Measurements from ENCODE around the gene CCDC171.

The CCDC171 gene

DNA sequence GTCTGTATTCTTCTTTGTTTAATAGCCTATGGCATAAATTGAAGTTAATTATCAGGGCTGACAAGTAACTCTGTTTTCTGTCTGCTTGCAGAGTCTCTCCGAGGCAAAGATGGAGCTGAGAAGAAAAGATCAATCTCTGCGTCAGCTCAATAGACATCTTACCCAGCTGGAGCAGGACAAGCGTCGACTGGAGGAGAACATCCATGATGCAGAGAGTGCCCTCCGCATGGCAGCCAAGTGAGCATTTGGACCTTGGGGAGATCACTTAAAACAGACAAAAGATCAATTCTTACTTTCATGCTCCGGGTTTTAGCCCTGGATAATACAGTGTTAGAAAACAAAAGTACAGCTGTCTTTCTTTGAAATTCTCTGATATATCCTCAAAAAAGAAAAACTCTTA is 293.8 kb downstream of the CCDC171 start:
- Histone ChIP-seq H3K79me2 (ENCODE audit: control insufficient read depth, insufficient read depth, low read length, poor library complexity) (no peaks in the 10 kb centered on the region), H3K9ac (ENCODE audit: low read length) (no peak overlapping the region), H3K27me3 (ENCODE audit: insufficient read depth, low read length) (no peaks in the 10 kb centered on the region), H2AK5ac (ENCODE audit: low read length) (no peak overlapping the region), H3K4me2 (ENCODE audit: low read length) (no peak overlapping the region), H3K14ac (ENCODE audit: low read length) (no peak overlapping the region), H4K12ac (ENCODE audit: low read depth, low read length) (no peak overlapping the region), H2BK12ac (ENCODE audit: low read length) (no peak overlapping the region), H3K18ac (ENCODE audit: low read length) (no peak overlapping the region), H2BK5ac (ENCODE audit: low read depth, low read length, poor library complexity) (no peak overlapping the region), H3K27ac (ENCODE audit: low read depth, low read length) (no peak overlapping the region), H3K79me1 (ENCODE audit: low read length) (no peaks in the 10 kb centered on the region), H3K4me1 (ENCODE audit: control insufficient read depth in 1 of 2, insufficient read depth in 2 of 2, low read length in 2 of 2) (no peaks in the 10 kb centered on the region), H3K23ac (ENCODE audit: low read length) (no peak overlapping the region), H3K4ac (ENCODE audit: low read depth, low read length) (no peak overlapping the region), H3K9me3 (ENCODE audit: insufficient read depth, low read depth, low read length) (no peaks in the 10 kb centered on the region), H3K4me3 (ENCODE audit: low read depth, low read length) (no peak overlapping the region), H4K91ac (ENCODE audit: low read depth, low read length) (no peak overlapping the region), H2BK120ac (ENCODE audit: insufficient read depth, low read length, poor library complexity) (no peak overlapping the region), H4K8ac (ENCODE audit: low read depth, low read length) (no peak overlapping the region), H2AFZ (ENCODE audit: insufficient read depth, low read length, poor library complexity) (no peak overlapping the region), H3K36me3 (ENCODE audit: control insufficient read depth in 1 of 2, insufficient read depth in 2 of 2, low read length in 2 of 2) (no peaks in the 10 kb centered on the region)
- no CpG with 5 or more reads among the region's 6 CpGs for WGBS (ENCODE audit: extremely low coverage, insufficient coverage, insufficient read length)
- no peak for DNase-seq

- Histone ChIP-seq H3K14ac (ENCODE audit: low read length) (no peak overlapping the region), H3K18ac (ENCODE audit: low read length) (no peak overlapping the region), H2BK5ac (ENCODE audit: low read depth, low read length, poor library complexity) (no peak overlapping the region), H2AK5ac (ENCODE audit: low read length) (no peak overlapping the region), H3K4me2 (ENCODE audit: low read length) (no peak overlapping the region), H2BK120ac (ENCODE audit: insufficient read depth, low read length, poor library complexity) (no peak overlapping the region), H3K4me1 (ENCODE audit: control insufficient read depth in 1 of 2, insufficient read depth in 2 of 2, low read length in 2 of 2) (no peaks in the 10 kb centered on the region), H2AFZ (ENCODE audit: insufficient read depth, low read length, poor library complexity) (no peak overlapping the region), H4K12ac (ENCODE audit: low read depth, low read length) (no peak overlapping the region), H3K9ac (ENCODE audit: low read length) (no peak overlapping the region), H3K79me1 (ENCODE audit: low read length) (no peaks in the 10 kb centered on the region), H3K36me3 (ENCODE audit: control insufficient read depth in 1 of 2, insufficient read depth in 2 of 2, low read length in 2 of 2) (no peaks in the 10 kb centered on the region), H2BK12ac (ENCODE audit: low read length) (no peak overlapping the region), H3K4me3 (ENCODE audit: low read depth, low read length) (no peak overlapping the region), H4K8ac (ENCODE audit: low read depth, low read length) (no peak overlapping the region), H4K91ac (ENCODE audit: low read depth, low read length) (no peak overlapping the region), H3K4ac (ENCODE audit: low read depth, low read length) (no peak overlapping the region), H3K79me2 (ENCODE audit: control insufficient read depth, insufficient read depth, low read length, poor library complexity) (no peaks in the 10 kb centered on the region), H3K9me3 (ENCODE audit: insufficient read depth, low read depth, low read length) (no peaks in the 10 kb centered on the region), H3K23ac (ENCODE audit: low read length) (no peak overlapping the region), H3K27me3 (ENCODE audit: insufficient read depth, low read length) (no peaks in the 10 kb centered on the region), H3K27ac (ENCODE audit: low read depth, low read length) (no peak overlapping the region)
- DNase-seq, result no peak
- WGBS (ENCODE audit: extremely low coverage, insufficient coverage, insufficient read length), result no CpG with 5 or more reads among the region's 1 CpG
These were observed 297.0 kb downstream of the CCDC171 start for GRCh38 chr9:15849871-15850270.

DNA sequence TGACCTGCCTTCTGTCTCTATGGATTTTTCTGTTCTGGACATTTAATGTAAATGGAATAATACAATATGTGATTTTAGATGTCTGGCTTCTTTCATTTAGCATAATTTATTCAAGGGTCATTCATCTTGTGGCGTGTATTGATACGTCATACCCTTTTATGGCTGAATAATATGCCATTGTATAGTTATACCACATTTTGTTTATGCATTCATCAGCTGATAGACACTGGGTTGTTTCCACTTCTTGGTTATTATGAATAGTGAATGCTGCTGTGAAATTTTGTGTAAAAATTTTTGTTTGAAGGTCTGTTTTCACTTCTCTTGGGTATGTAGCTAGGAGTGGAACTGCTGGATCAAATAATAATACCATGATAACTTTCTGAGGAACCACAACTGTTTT is 298.9 kb downstream of the CCDC171 start:
- no peak overlapping the region for H3K4me3 ChIP-seq (ENCODE audit: low read depth, low read length)
- no peak overlapping the region for H2BK12ac ChIP-seq (ENCODE audit: low read length)
- H3K36me3 ChIP-seq (ENCODE audit: control insufficient read depth in 1 of 2, insufficient read depth in 2 of 2, low read length in 2 of 2), result no peaks in the 10 kb centered on the region
- no peak overlapping the region for H3K9ac ChIP-seq (ENCODE audit: low read length)
- H2BK5ac ChIP-seq (ENCODE audit: low read depth, low read length, poor library complexity), result no peak overlapping the region
- H3K14ac ChIP-seq (ENCODE audit: low read length), result no peak overlapping the region
- no peak for DNase-seq
- H2AK5ac ChIP-seq (ENCODE audit: low read length), result no peak overlapping the region
- no peak overlapping the region for H2AFZ ChIP-seq (ENCODE audit: insufficient read depth, low read length, poor library complexity)
- no peaks in the 10 kb centered on the region for H3K79me2 ChIP-seq (ENCODE audit: control insufficient read depth, insufficient read depth, low read length, poor library complexity)
- H4K91ac ChIP-seq (ENCODE audit: low read depth, low read length), result no peak overlapping the region
- H4K12ac ChIP-seq (ENCODE audit: low read depth, low read length), result no peak overlapping the region
- no peaks in the 10 kb centered on the region for H3K79me1 ChIP-seq (ENCODE audit: low read length)
- H3K23ac ChIP-seq (ENCODE audit: low read length), result no peak overlapping the region
- no peaks in the 10 kb centered on the region for H3K27me3 ChIP-seq (ENCODE audit: insufficient read depth, low read length)
- H3K4me2 ChIP-seq (ENCODE audit: low read length), result no peak overlapping the region
- no peaks in the 10 kb centered on the region for H3K9me3 ChIP-seq (ENCODE audit: insufficient read depth, low read depth, low read length)
- H3K4ac ChIP-seq (ENCODE audit: low read depth, low read length), result no peak overlapping the region
- H4K8ac ChIP-seq (ENCODE audit: low read depth, low read length), result no peak overlapping the region
- H3K4me1 ChIP-seq (ENCODE audit: control insufficient read depth in 1 of 2, insufficient read depth in 2 of 2, low read length in 2 of 2), result no peaks in the 10 kb centered on the region
- no peak overlapping the region for H3K27ac ChIP-seq (ENCODE audit: low read depth, low read length)
- WGBS (ENCODE audit: extremely low coverage, insufficient coverage, insufficient read length), result no CpG with 5 or more reads among the region's 2 CpGs
- no peak overlapping the region for H3K18ac ChIP-seq (ENCODE audit: low read length)
- no peak overlapping the region for H2BK120ac ChIP-seq (ENCODE audit: insufficient read depth, low read length, poor library complexity)

DNA sequence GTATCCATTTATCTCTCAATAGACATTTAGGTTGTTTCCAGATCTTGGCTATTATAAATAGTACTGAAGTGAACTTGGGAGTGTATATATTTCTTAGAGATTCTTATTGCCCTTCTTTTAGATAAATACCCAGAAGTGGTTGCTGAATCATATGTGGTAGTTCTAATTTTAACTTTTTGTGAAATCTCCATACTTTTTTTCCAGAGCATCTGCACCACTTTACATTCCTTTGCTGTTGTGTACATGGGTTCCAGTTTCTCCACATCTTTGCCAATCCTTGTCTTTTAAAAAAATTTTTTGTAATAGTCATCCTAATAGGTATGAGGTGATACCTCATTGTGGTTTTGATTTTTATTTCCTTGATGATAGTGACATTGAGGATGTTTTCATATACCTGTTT is 303.7 kb downstream of the CCDC171 start:
- H2BK120ac ChIP-seq (ENCODE audit: insufficient read depth, low read length, poor library complexity), result no peak overlapping the region
- no peaks in the 10 kb centered on the region for H3K4me1 ChIP-seq (ENCODE audit: control insufficient read depth in 1 of 2, insufficient read depth in 2 of 2, low read length in 2 of 2)
- H3K27ac ChIP-seq (ENCODE audit: low read depth, low read length), result no peak overlapping the region
- H3K4ac ChIP-seq (ENCODE audit: low read depth, low read length), result no peak overlapping the region
- H2AK5ac ChIP-seq (ENCODE audit: low read length), result no peak overlapping the region
- H3K14ac ChIP-seq (ENCODE audit: low read length), result no peak overlapping the region
- no peak overlapping the region for H2BK5ac ChIP-seq (ENCODE audit: low read depth, low read length, poor library complexity)
- H3K4me3 ChIP-seq (ENCODE audit: low read depth, low read length), result no peak overlapping the region
- DNase-seq, result peak in 1 of 2 donors; percentile 62
- no peaks in the 10 kb centered on the region for H3K79me1 ChIP-seq (ENCODE audit: low read length)
- no peaks in the 10 kb centered on the region for H3K79me2 ChIP-seq (ENCODE audit: control insufficient read depth, insufficient read depth, low read length, poor library complexity)
- H4K8ac ChIP-seq (ENCODE audit: low read depth, low read length), result no peak overlapping the region
- no peaks in the 10 kb centered on the region for H3K27me3 ChIP-seq (ENCODE audit: insufficient read depth, low read length)
- no peaks in the 10 kb centered on the region for H3K36me3 ChIP-seq (ENCODE audit: control insufficient read depth in 1 of 2, insufficient read depth in 2 of 2, low read length in 2 of 2)
- H3K9ac ChIP-seq (ENCODE audit: low read length), result no peak overlapping the region
- H3K4me2 ChIP-seq (ENCODE audit: low read length), result no peak overlapping the region
- no peak overlapping the region for H2AFZ ChIP-seq (ENCODE audit: insufficient read depth, low read length, poor library complexity)
- H4K12ac ChIP-seq (ENCODE audit: low read depth, low read length), result no peak overlapping the region
- H3K23ac ChIP-seq (ENCODE audit: low read length), result no peak overlapping the region
- H4K91ac ChIP-seq (ENCODE audit: low read depth, low read length), result no peak overlapping the region
- H3K9me3 ChIP-seq (ENCODE audit: insufficient read depth, low read depth, low read length), result no peaks in the 10 kb centered on the region
- H2BK12ac ChIP-seq (ENCODE audit: low read length), result no peak overlapping the region
- no peak overlapping the region for H3K18ac ChIP-seq (ENCODE audit: low read length)

DNA sequence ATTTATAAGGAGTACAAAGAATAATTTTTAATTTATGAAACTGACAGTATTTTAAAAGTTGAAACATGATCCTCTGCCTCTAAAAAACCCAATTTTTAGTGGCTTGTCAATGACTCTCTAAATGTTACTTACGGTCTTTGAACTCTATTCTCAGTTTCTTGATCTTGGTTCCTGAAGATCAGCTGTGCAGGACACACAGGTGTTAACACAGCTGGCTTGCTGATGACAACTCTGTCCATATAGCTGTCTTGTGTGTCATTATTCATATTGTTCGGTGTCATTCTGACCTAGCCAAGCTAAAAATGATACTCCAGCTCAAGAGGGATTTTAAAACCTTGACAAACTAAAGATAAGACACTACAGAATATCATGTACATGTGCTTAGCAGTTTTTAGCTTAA is 314.5 kb downstream of the CCDC171 start:
- Histone ChIP-seq H3K9ac (ENCODE audit: low read length) (no peak overlapping the region), H3K79me1 (ENCODE audit: low read length) (no peaks in the 10 kb centered on the region), H3K4me1 (ENCODE audit: control insufficient read depth in 1 of 2, insufficient read depth in 2 of 2, low read length in 2 of 2) (no peaks in the 10 kb centered on the region), H2AK5ac (ENCODE audit: low read length) (no peak overlapping the region), H2AFZ (ENCODE audit: insufficient read depth, low read length, poor library complexity) (no peak overlapping the region), H3K27me3 (ENCODE audit: insufficient read depth, low read length) (no peaks in the 10 kb centered on the region), H3K9me3 (ENCODE audit: insufficient read depth, low read depth, low read length) (no peaks in the 10 kb centered on the region), H2BK120ac (ENCODE audit: insufficient read depth, low read length, poor library complexity) (no peak overlapping the region), H3K4me3 (ENCODE audit: low read depth, low read length) (no peak overlapping the region), H3K4ac (ENCODE audit: low read depth, low read length) (no peak overlapping the region), H3K18ac (ENCODE audit: low read length) (no peak overlapping the region), H3K4me2 (ENCODE audit: low read length) (no peak overlapping the region), H2BK5ac (ENCODE audit: low read depth, low read length, poor library complexity) (no peak overlapping the region), H3K14ac (ENCODE audit: low read length) (no peak overlapping the region), H3K79me2 (ENCODE audit: control insufficient read depth, insufficient read depth, low read length, poor library complexity) (no peaks in the 10 kb centered on the region), H3K36me3 (ENCODE audit: control insufficient read depth in 1 of 2, insufficient read depth in 2 of 2, low read length in 2 of 2) (no peaks in the 10 kb centered on the region), H3K27ac (ENCODE audit: low read depth, low read length) (no peak overlapping the region), H2BK12ac (ENCODE audit: low read length) (no peak overlapping the region), H3K23ac (ENCODE audit: low read length) (no peak overlapping the region), H4K12ac (ENCODE audit: low read depth, low read length) (no peak overlapping the region), H4K8ac (ENCODE audit: low read depth, low read length) (no peak overlapping the region), H4K91ac (ENCODE audit: low read depth, low read length) (no peak overlapping the region)
- no peak for DNase-seq
- WGBS (ENCODE audit: extremely low coverage, insufficient coverage, insufficient read length), result no CpG with 5 or more reads among the region's 2 CpGs
